ENCODE data around the gene ZFYVE9. TPM values are rescaled to one million over a fixed set of nuclear protein-coding genes. Genes with fewer than 3 reads are reported as not detected.

Gene ZFYVE9
- polyA plus RNA-seq, 3 donors = 0.09 TPM; not detected in 2

DNA sequence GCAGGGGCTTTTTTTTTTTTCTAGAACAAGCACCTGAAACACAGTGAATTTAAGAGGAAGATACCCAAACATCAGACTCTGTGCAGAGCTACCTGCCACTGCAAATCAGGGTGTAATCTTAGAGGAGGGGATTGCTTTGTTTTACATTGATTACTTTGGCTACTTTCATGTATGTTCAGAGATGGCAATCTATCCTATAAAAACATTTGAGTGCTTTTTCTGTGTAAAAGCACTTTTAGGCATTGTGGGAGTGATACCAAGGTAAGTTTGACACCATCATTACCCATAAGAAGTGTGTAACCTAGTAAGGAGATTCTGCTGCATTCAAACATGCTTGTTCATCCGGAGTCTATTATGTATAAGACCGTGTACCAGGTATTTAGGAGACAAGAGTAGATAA, 50.1 kb downstream of the ZFYVE9 start:
- TF ChIP-seq, protein P1, sequence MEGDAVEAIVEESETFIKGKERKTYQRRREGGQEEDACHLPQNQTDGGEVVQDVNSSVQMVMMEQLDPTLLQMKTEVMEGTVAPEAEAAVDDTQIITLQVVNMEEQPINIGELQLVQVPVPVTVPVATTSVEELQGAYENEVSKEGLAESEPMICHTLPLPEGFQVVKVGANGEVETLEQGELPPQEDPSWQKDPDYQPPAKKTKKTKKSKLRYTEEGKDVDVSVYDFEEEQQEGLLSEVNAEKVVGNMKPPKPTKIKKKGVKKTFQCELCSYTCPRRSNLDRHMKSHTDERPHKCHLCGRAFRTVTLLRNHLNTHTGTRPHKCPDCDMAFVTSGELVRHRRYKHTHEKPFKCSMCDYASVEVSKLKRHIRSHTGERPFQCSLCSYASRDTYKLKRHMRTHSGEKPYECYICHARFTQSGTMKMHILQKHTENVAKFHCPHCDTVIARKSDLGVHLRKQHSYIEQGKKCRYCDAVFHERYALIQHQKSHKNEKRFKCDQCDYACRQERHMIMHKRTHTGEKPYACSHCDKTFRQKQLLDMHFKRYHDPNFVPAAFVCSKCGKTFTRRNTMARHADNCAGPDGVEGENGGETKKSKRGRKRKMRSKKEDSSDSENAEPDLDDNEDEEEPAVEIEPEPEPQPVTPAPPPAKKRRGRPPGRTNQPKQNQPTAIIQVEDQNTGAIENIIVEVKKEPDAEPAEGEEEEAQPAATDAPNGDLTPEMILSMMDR (IDR thresholded peaks at IDR 0.05) = no peak
- no peaks in the 10 kb centered on the region for H3K36me3 ChIP-seq (replicated peaks in 1 of 2; ENCODE audit: control insufficient read depth in 1 of 2, insufficient read depth in 2 of 2, low read length in 2 of 2)
- no peak overlapping the region for H3K4me3 ChIP-seq (replicated peaks in 1 of 3; ENCODE audit: low read depth in 2 of 3, low read length in 3 of 3)
- H3K27me3 ChIP-seq (ENCODE audit: control insufficient read depth in 2 of 2, insufficient read depth in 2 of 2, low read length in 2 of 2) = peaks cover 0 to 2% of the 10 kb centered on the region in 2 donors
- intact Hi-C loops (cut with micrococcal nuclease) = no loop called here
- no peak overlapping the region for H3K27ac ChIP-seq (ENCODE audit: low read depth in 1 of 2, low read length in 2 of 2)
- no peak for DNase-seq
- no peaks in the 10 kb centered on the region for H3K79me2 ChIP-seq (ENCODE audit: insufficient read depth, low read length)
- no peak overlapping the region for H3K4me3 Mint-ChIP-seq
- no peaks in the 10 kb centered on the region for H3K4me1 Mint-ChIP-seq
- no CpG with 5 or more reads among the region's 2 CpGs for WGBS (ENCODE audit: insufficient coverage)
- peaks cover 0 to 2% (median 0%) of the 10 kb centered on the region in 7 donors for H3K9me3 Mint-ChIP-seq
- peaks cover 0 to 12% (median 9%) of the 10 kb centered on the region in 3 donors for H3K27me3 Mint-ChIP-seq (ENCODE audit: low read depth in 3 of 3)
- no peak overlapping the region for H3K27ac Mint-ChIP-seq
- no peaks in the 10 kb centered on the region for H3K9me3 ChIP-seq (replicated peaks in 1 of 2; ENCODE audit: control insufficient read depth in 1 of 2, insufficient read depth in 1 of 2, low read length in 2 of 2)
- H3K4me1 ChIP-seq (ENCODE audit: control insufficient read depth in 1 of 2, insufficient read depth in 2 of 2, low read length in 2 of 2) = no peaks in the 10 kb centered on the region
- no peak overlapping the region for H3K9ac ChIP-seq (ENCODE audit: insufficient read depth, low read length, poor library complexity, severe bottlenecking)
- no peaks in the 10 kb centered on the region for H4K20me1 ChIP-seq (ENCODE audit: insufficient read depth, low read length)
- H2AFZ ChIP-seq (ENCODE audit: insufficient read depth, low read depth, low read length, poor library complexity, severe bottlenecking) = no peak overlapping the region
- no peaks in the 10 kb centered on the region for H3K36me3 Mint-ChIP-seq
- no peak overlapping the region for H3K4me2 ChIP-seq (replicated peaks; ENCODE audit: extremely low read depth, low read length, poor library complexity, severe bottlenecking)

DNA sequence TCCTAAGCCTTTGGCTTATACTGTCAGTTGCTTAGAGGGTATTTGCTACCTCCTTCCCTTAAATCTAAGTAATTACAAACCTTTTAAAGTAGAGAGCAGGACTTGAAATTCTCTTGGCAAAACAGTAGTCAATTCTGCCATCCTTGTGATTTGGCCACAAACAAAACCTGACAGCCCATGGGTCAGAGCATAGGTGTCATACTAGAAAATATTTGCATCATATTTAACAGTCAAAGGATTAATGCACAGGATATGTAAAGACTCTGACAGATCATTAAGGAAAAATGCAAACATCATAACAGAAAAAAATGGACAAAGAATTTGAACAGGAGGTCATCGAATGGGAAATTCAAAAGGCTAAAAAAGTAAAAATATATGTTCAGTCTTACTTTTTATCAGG, 50.5 kb downstream of the ZFYVE9 start:
- H3K9me3 ChIP-seq (replicated peaks in 1 of 2; ENCODE audit: control insufficient read depth in 1 of 2, insufficient read depth in 1 of 2, low read length in 2 of 2) = no peaks in the 10 kb centered on the region
- Mint-ChIP-seq H3K27me3 (ENCODE audit: low read depth in 3 of 3) (peaks cover 0 to 10% (median 9%) of the 10 kb centered on the region in 3 donors), H3K9me3 (peaks cover 0 to 2% (median 0%) of the 10 kb centered on the region in 7 donors), H3K4me3 (no peak overlapping the region), H3K36me3 (no peaks in the 10 kb centered on the region), H3K27ac (no peak overlapping the region), H3K4me1 (no peaks in the 10 kb centered on the region)
- TF ChIP-seq, protein P1 (IDR thresholded peaks at IDR 0.05) = no peak
- peaks cover 0 to 2% of the 10 kb centered on the region in 2 donors for H3K27me3 ChIP-seq (ENCODE audit: control insufficient read depth in 2 of 2, insufficient read depth in 2 of 2, low read length in 2 of 2)
- no peak overlapping the region for H3K4me2 ChIP-seq (replicated peaks; ENCODE audit: extremely low read depth, low read length, poor library complexity, severe bottlenecking)
- no peaks in the 10 kb centered on the region for H3K79me2 ChIP-seq (ENCODE audit: insufficient read depth, low read length)
- intact Hi-C loops (cut with micrococcal nuclease) = no loop called here
- H3K4me1 ChIP-seq (ENCODE audit: control insufficient read depth in 1 of 2, insufficient read depth in 2 of 2, low read length in 2 of 2) = no peaks in the 10 kb centered on the region
- no peak for DNase-seq
- no CpG with 5 or more reads among the region's 1 CpG for WGBS (ENCODE audit: insufficient coverage)
- no peak overlapping the region for H2AFZ ChIP-seq (ENCODE audit: insufficient read depth, low read depth, low read length, poor library complexity, severe bottlenecking)
- H3K9ac ChIP-seq (ENCODE audit: insufficient read depth, low read length, poor library complexity, severe bottlenecking) = no peak overlapping the region
- H4K20me1 ChIP-seq (ENCODE audit: insufficient read depth, low read length) = no peaks in the 10 kb centered on the region
- no peak overlapping the region for H3K27ac ChIP-seq (ENCODE audit: low read depth in 1 of 2, low read length in 2 of 2)
- no peaks in the 10 kb centered on the region for H3K36me3 ChIP-seq (replicated peaks in 1 of 2; ENCODE audit: control insufficient read depth in 1 of 2, insufficient read depth in 2 of 2, low read length in 2 of 2)
- no peak overlapping the region for H3K4me3 ChIP-seq (replicated peaks in 1 of 3; ENCODE audit: low read depth in 2 of 3, low read length in 3 of 3)
